ENCODE results near the gene ATOH7. TPM values are rescaled to one million over a fixed set of nuclear protein-coding genes. Genes with fewer than 3 reads are reported as not detected.
A peak's percentile ranks its signal among the peaks of the same experiment; 100 is the strongest.
"Not testable (repeated sequence)": the region's sequence is repeated elsewhere in the genome, so short reads cannot be mapped to it uniquely, and the experiment has no call there.

The ATOH7 gene
- total RNA-seq = under 1 TPM in 1 of 2 donors, not detected in 1; 0.23 TPM
- not detected for polyA plus RNA-seq
- long read RNA-seq, donor 1 = 0 reads
- long read RNA-seq, donor 2 = 0 reads

DNA sequence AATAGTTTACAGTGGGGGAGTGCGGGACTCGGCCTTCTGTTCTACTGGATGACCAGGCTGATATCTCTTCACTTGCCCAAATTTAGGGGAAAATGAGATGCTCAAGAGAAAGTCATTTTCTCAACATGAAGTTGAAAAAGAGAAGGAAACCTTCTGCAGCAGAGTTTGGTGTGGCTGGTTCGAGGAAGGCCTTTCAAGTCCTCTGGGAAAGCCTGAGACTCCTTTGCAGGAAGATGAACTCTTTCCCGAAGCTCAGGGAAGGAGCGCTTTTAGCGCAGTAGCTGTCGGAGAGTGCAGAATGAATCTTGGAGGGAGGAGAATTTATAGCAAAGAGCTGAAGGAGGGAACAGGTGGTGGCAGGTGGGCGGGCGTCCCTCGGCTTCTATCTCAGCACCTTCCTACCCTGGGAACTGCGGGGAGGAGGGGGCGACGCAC is at the start of gene ATOH7:
Gene ATOH7 (minus strand): TSS at position 297 of the 435 bp plus-strand sequence. CDS start 436 bp downstream, outside the sequence.
- intact Hi-C loops (cut with DNase I) = no loop called here
- ATAC-seq (ENCODE audit: low FRiP score) (no peak), DNase-seq (no peak)
- peaks cover 0 to 2% of the 10 kb centered on the region in 2 donors for H3K4me1 ChIP-seq (ENCODE audit: control insufficient read depth in 1 of 2, insufficient read depth in 2 of 2, low read length in 2 of 2)
- WGBS, 2 donors = 11 to 15% methylated on average over 13 of the region's 13 CpGs
- H3K4me3 ChIP-seq (ENCODE audit: low read length in 2 of 2) = peak within 1 kb of the TSS; percentile 11 to 95
- H3K9me3 ChIP-seq (ENCODE audit: control insufficient read depth, low read length) = no peaks in the 10 kb centered on the region
- no peaks in the 10 kb centered on the region for H3K36me3 ChIP-seq (ENCODE audit: control insufficient read depth in 1 of 2, insufficient read depth in 2 of 2, low read length in 1 of 2)
- no peaks in the 10 kb centered on the region for H3K27me3 ChIP-seq (ENCODE audit: control insufficient read depth in 1 of 2, insufficient read depth in 2 of 2, low read length in 1 of 2)
- H3K27ac ChIP-seq (ENCODE audit: low read depth in 1 of 2, low read length in 2 of 2) = no peak within 1 kb of the TSS

DNA sequence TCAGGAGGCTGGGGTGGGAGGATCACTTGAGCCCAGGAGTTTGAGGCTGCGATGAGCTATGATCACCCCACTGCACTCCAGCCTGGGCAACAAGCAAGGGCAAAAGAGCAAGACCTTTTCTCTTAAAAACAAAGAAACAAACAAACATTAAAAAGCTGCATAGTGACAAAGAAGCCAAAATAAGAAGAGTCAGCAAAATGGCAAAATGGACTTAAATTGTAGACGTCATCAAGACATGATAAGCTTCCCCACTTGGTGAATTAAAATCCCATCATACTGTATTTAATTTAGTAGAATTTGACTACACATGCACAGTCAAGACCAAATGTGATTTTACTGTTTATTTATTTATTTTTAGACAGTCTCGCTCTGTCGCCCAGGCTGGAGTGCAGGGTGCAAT is 48.8 kb upstream of the ATOH7 start:
- no peak overlapping the region for H3K27ac ChIP-seq (ENCODE audit: low read depth in 1 of 2, low read length in 2 of 2)
- H3K4me3 ChIP-seq (ENCODE audit: low read length in 2 of 2) = no peak overlapping the region
- no peaks in the 10 kb centered on the region for H3K27me3 ChIP-seq (ENCODE audit: control insufficient read depth in 1 of 2, insufficient read depth in 2 of 2, low read length in 1 of 2)
- no peak for DNase-seq
- intact Hi-C loops (cut with DNase I) = no loop called here
- no peak for ATAC-seq (ENCODE audit: low FRiP score)
- no peaks in the 10 kb centered on the region for H3K36me3 ChIP-seq (ENCODE audit: control insufficient read depth in 1 of 2, insufficient read depth in 2 of 2, low read length in 1 of 2)
- no peaks in the 10 kb centered on the region for H3K9me3 ChIP-seq (ENCODE audit: control insufficient read depth, low read length)
- 94 to 97% methylated on average over 4 of the region's 4 CpGs for WGBS, 2 donors
- no peaks in the 10 kb centered on the region for H3K4me1 ChIP-seq (ENCODE audit: control insufficient read depth in 1 of 2, insufficient read depth in 2 of 2, low read length in 2 of 2)

DNA sequence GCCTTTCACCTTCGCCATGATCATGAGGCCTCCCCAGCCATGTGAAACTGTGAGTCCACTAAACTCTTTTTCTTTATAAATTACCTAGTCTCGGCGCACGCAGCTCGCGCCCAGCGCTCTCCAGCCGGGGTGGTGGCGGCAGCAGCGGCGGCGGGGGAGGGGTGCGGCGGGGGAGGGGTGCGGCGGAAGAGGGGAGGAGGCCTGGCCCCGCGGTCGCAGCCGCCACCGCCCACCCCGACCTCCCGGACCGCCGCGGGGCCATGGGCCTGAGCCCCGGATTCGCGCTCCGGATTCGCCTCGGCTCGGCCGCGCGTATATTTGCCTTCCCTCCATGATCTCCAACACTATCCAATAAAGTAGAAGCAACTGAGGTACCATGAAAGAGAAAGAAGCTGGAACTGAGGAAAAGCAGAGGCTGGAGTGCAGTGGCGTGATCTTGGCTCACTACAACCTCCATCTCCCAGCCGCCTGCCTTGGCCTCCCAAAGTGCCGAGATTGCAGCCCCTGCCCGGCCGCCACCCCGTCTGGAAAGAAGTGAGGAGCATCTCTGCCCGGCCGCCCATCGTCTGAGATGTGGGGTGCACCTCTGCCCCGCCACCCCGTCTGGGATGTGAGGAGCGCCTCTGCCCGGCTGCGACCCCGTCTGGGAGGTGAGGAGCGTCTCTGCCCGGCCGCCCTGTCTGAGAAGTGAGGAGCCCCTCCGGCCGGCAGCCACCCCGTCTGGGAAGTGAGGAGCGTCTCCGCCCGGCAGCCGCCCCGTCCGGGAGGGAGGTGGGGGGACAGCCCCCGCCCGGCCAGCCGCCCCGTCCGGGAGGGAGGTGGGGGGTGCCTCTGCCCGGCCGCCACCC is 47.2 kb upstream of the ATOH7 start:
- H3K27ac ChIP-seq (ENCODE audit: low read depth in 1 of 2, low read length in 2 of 2); ATAC-seq (ENCODE audit: low FRiP score); DNase-seq; intact Hi-C loops (cut with DNase I); H3K4me1 ChIP-seq (ENCODE audit: control insufficient read depth in 1 of 2, insufficient read depth in 2 of 2, low read length in 2 of 2); H3K27me3 ChIP-seq (ENCODE audit: control insufficient read depth in 1 of 2, insufficient read depth in 2 of 2, low read length in 1 of 2); H3K9me3 ChIP-seq (ENCODE audit: control insufficient read depth, low read length); H3K4me3 ChIP-seq (ENCODE audit: low read length in 2 of 2); H3K36me3 ChIP-seq (ENCODE audit: control insufficient read depth in 1 of 2, insufficient read depth in 2 of 2, low read length in 1 of 2): not testable (repeated sequence)
- 96 to 98% methylated on average over 57 to 70 of the region's 70 CpGs for WGBS, 2 donors

DNA sequence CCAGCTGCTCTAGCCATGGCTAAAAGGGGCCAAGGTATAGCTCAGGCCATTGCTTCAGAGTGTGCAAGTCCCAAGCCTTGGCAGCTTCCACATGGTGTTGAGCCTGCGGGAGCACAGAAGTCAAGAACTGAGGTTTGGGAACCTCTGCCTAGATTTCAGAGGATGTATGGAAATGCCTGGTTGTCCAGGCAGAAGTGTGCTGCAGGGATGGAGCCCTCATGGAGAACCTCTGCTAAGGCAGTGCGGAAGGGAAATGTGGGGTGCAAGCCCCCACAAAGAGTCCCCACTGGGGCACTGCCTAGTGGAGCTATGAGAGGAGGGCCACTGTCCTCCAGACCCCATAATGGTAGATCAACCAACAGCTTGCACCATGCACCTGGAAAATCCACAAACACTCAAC is 45.9 kb upstream of the ATOH7 start:
- H3K9me3 ChIP-seq (ENCODE audit: control insufficient read depth, low read length); intact Hi-C loops (cut with DNase I): not testable (repeated sequence)

GRCh38 chr10:68276224-68276623 is 44.3 kb upstream of the ATOH7 start:
- intact Hi-C loops (cut with DNase I) = no loop called here
- H3K9me3 ChIP-seq (ENCODE audit: control insufficient read depth, low read length) = no peaks in the 10 kb centered on the region
- H3K4me3 ChIP-seq (ENCODE audit: low read length in 2 of 2) = no peak overlapping the region
- no peak overlapping the region for H3K27ac ChIP-seq (ENCODE audit: low read depth in 1 of 2, low read length in 2 of 2)
- no peak for ATAC-seq (ENCODE audit: low FRiP score)
- DNase-seq = no peak
- H3K27me3 ChIP-seq (ENCODE audit: control insufficient read depth in 1 of 2, insufficient read depth in 2 of 2, low read length in 1 of 2) = no peaks in the 10 kb centered on the region
- no peaks in the 10 kb centered on the region for H3K4me1 ChIP-seq (ENCODE audit: control insufficient read depth in 1 of 2, insufficient read depth in 2 of 2, low read length in 2 of 2)
- H3K36me3 ChIP-seq (ENCODE audit: control insufficient read depth in 1 of 2, insufficient read depth in 2 of 2, low read length in 1 of 2) = no peaks in the 10 kb centered on the region

More for the DNA sequence above, 45.9 kb upstream of the ATOH7 start:
- not testable (repeated sequence) for DNase-seq; ATAC-seq (ENCODE audit: low FRiP score); H3K36me3 ChIP-seq (ENCODE audit: control insufficient read depth in 1 of 2, insufficient read depth in 2 of 2, low read length in 1 of 2); H3K27me3 ChIP-seq (ENCODE audit: control insufficient read depth in 1 of 2, insufficient read depth in 2 of 2, low read length in 1 of 2); H3K27ac ChIP-seq (ENCODE audit: low read depth in 1 of 2, low read length in 2 of 2); H3K4me3 ChIP-seq (ENCODE audit: low read length in 2 of 2); H3K4me1 ChIP-seq (ENCODE audit: control insufficient read depth in 1 of 2, insufficient read depth in 2 of 2, low read length in 2 of 2)
- WGBS, 2 donors = 96 to 98% methylated on average over 2 of the region's 2 CpGs

- 95% methylated on average over 2 of the region's 2 CpGs for WGBS, 2 donors
- no peak for ATAC-seq (ENCODE audit: low FRiP score)
- no peaks in the 10 kb centered on the region for H3K36me3 ChIP-seq (ENCODE audit: control insufficient read depth in 1 of 2, insufficient read depth in 2 of 2, low read length in 1 of 2)
Measured at GRCh38 chr10:68275600-68276126, 43.8 kb upstream of the ATOH7 start.

DNA sequence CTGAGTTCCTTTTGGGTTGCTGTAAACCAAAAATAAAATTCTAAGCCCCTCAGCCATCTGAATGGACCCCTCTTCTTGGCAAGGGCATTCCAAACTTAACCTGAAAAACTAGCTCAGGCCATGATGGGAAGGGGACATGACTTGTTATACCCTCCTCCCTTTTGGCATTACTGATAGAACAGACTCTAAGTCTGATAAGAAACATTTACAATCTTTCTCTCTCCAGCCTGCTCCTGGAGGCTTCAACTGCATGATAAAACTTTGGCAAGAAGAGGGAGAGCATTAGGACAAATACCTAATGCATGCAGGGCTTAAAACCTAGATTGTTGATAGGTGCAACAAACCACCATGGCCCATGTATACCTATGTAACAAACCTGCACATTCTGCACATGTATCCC is 40.9 kb upstream of the ATOH7 start:
- H3K36me3 ChIP-seq (ENCODE audit: control insufficient read depth in 1 of 2, insufficient read depth in 2 of 2, low read length in 1 of 2) = no peaks in the 10 kb centered on the region
- H3K4me3 ChIP-seq (ENCODE audit: low read length in 2 of 2) = no peak overlapping the region
- no peaks in the 10 kb centered on the region for H3K4me1 ChIP-seq (ENCODE audit: control insufficient read depth in 1 of 2, insufficient read depth in 2 of 2, low read length in 2 of 2)
- no peak overlapping the region for H3K27ac ChIP-seq (ENCODE audit: low read depth in 1 of 2, low read length in 2 of 2)
- no peaks in the 10 kb centered on the region for H3K27me3 ChIP-seq (ENCODE audit: control insufficient read depth in 1 of 2, insufficient read depth in 2 of 2, low read length in 1 of 2)
- ATAC-seq (ENCODE audit: low FRiP score) (no peak), DNase-seq (no peak)
- no peaks in the 10 kb centered on the region for H3K9me3 ChIP-seq (ENCODE audit: control insufficient read depth, low read length)
- intact Hi-C loops (cut with DNase I) = no loop called here

More at GRCh38 chr10:68275600-68276126, 43.8 kb upstream of the ATOH7 start:
- Histone ChIP-seq H3K9me3 (ENCODE audit: control insufficient read depth, low read length) (no peaks in the 10 kb centered on the region), H3K27me3 (ENCODE audit: control insufficient read depth in 1 of 2, insufficient read depth in 2 of 2, low read length in 1 of 2) (no peaks in the 10 kb centered on the region), H3K4me3 (ENCODE audit: low read length in 2 of 2) (no peak overlapping the region), H3K4me1 (ENCODE audit: control insufficient read depth in 1 of 2, insufficient read depth in 2 of 2, low read length in 2 of 2) (no peaks in the 10 kb centered on the region), H3K27ac (ENCODE audit: low read depth in 1 of 2, low read length in 2 of 2) (no peak overlapping the region)
- intact Hi-C loops (cut with DNase I) = no loop called here
- DNase-seq = no peak

DNA sequence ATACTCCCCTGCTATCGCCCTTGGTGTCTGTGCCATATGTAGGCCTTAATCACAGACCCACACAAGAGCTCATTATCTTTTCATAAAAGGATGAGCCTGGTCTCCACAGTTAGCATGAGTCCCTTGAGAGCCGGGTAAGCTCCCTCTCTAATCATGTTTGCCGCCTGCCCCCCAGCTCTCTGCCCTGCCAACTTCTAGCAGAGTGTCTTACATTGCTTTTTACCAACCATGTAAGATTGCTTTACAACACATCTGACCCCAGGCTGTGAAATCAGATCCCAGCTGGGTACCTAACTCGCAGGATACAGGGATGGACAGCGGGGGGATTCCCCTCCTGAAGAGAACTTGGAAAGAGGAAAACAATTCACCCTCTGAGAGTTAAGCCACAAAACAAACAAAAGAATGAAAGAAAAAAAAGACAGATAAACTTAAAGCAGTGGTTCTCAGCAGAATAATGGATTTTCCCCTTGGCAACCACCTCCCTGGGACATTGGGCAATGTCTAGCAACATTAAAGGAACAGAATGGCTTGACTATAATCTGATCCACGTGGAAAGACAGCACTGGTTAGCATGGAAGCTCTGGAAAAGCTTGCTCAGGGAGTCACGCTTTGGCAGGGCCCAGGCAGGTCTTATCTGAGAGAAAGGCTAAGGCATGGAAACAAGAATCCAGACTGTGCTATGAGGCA is 39.4 kb upstream of the ATOH7 start:
- intact Hi-C loops (cut with DNase I) = no loop called here
- DNase-seq (no peak), ATAC-seq (ENCODE audit: low FRiP score) (no peak)
- Histone ChIP-seq H3K4me3 (ENCODE audit: low read length in 2 of 2) (no peak overlapping the region), H3K36me3 (ENCODE audit: control insufficient read depth in 1 of 2, insufficient read depth in 2 of 2, low read length in 1 of 2) (no peaks in the 10 kb centered on the region), H3K27ac (ENCODE audit: low read depth in 1 of 2, low read length in 2 of 2) (no peak overlapping the region), H3K9me3 (ENCODE audit: control insufficient read depth, low read length) (no peaks in the 10 kb centered on the region), H3K27me3 (ENCODE audit: control insufficient read depth in 1 of 2, insufficient read depth in 2 of 2, low read length in 1 of 2) (no peaks in the 10 kb centered on the region), H3K4me1 (ENCODE audit: control insufficient read depth in 1 of 2, insufficient read depth in 2 of 2, low read length in 2 of 2) (no peaks in the 10 kb centered on the region)
- WGBS, 2 donors = 63 to 68% methylated on average over 7 of the region's 7 CpGs
